ENCODE data around the gene LCN12. TPM values are rescaled to one million over a fixed set of nuclear protein-coding genes. Genes with fewer than 3 reads are reported as not detected.

The LCN12 gene
- polyA plus RNA-seq, 3 donors from 2014 or later: not detected

Other genes with a start within 250 kb of the LCN12 start
- gene DIPK1B, start 239.7 kb upstream of the LCN12 start, polyA plus RNA-seq: under 1 TPM in 1 of 3 donors, not detected in 2; 0.19 TPM
- gene LCN10, start 209.3 kb upstream of the LCN12 start, polyA plus RNA-seq: not detected
- gene LCN6, start 203.7 kb upstream of the LCN12 start, polyA plus RNA-seq: not detected
- under 1 TPM in 1 of 3 donors, not detected in 2; 0.62 TPM for gene LCN8, start 194.0 kb upstream of the LCN12 start, polyA plus RNA-seq
- gene LCN15, start 187.8 kb upstream of the LCN12 start, polyA plus RNA-seq: not detected
- gene TMEM141, start 160.9 kb upstream of the LCN12 start, polyA plus RNA-seq: 10 to 100 TPM; 61.2 to 83.3 (median 62.1) TPM
- under 1 TPM; 0.37 to 0.46 (median 0.40) TPM for gene CCDC183, start 155.9 kb upstream of the LCN12 start, polyA plus RNA-seq
- 10 to 100 TPM in 2 of 3 donors, 1 to 10 TPM in 1; 5.4 to 24.6 (median 11.0) TPM for gene RABL6, start 144.3 kb upstream of the LCN12 start, polyA plus RNA-seq
- under 1 TPM; 0.09 to 1.00 (median 0.82) TPM for gene AJM1, start 109.8 kb upstream of the LCN12 start, polyA plus RNA-seq
- 100 to 1,000 TPM; 127 to 212 (median 166) TPM for gene PHPT1, start 102.9 kb upstream of the LCN12 start, polyA plus RNA-seq
- gene MAMDC4, start 99.9 kb upstream of the LCN12 start, polyA plus RNA-seq: under 1 TPM in 1 of 3 donors, not detected in 2; 0.19 TPM
- 100 to 1,000 TPM; 309 to 463 (median 411) TPM for gene EDF1, start 86.0 kb upstream of the LCN12 start, polyA plus RNA-seq
- 10 to 100 TPM in 2 of 3 donors, 1 to 10 TPM in 1; 7.6 to 32.7 (median 11.0) TPM for gene TRAF2, start 65.8 kb upstream of the LCN12 start, polyA plus RNA-seq
- gene FBXW5, start 7.5 kb upstream of the LCN12 start, polyA plus RNA-seq: 100 to 1,000 TPM; 120 to 211 (median 120) TPM
- gene C8G, start 7.0 kb upstream of the LCN12 start, polyA plus RNA-seq: 1 to 10 TPM; 1.7 to 5.1 (median 2.1) TPM
- gene PTGDS, start 25.2 kb downstream of the LCN12 start, polyA plus RNA-seq: 100 to 1,000 TPM in 2 of 3 donors, 10 to 100 TPM in 1; 93.2 to 201 (median 164) TPM
- gene LCNL1, start 30.7 kb downstream of the LCN12 start, polyA plus RNA-seq: not detected
- 100 to 1,000 TPM; 135 to 207 (median 182) TPM for gene PAXX, start 40.1 kb downstream of the LCN12 start, polyA plus RNA-seq
- 100 to 1,000 TPM; 673 to 911 (median 762) TPM for gene CLIC3, start 44.3 kb downstream of the LCN12 start, polyA plus RNA-seq
- 10 to 100 TPM in 1 of 3 donors, 1 to 10 TPM in 2; 2.2 to 34.5 (median 6.3) TPM for gene ABCA2, start 76.0 kb downstream of the LCN12 start, polyA plus RNA-seq
- 10 to 100 TPM; 20.6 to 33.0 (median 25.6) TPM for gene FUT7, start 79.8 kb downstream of the LCN12 start, polyA plus RNA-seq
- gene NPDC1, start 93.9 kb downstream of the LCN12 start, polyA plus RNA-seq: 1 to 10 TPM in 2 of 3 donors, under 1 TPM in 1; 0.36 to 1.4 (median 1.1) TPM
- gene ENTPD2, start 101.8 kb downstream of the LCN12 start, polyA plus RNA-seq: not detected
- under 1 TPM; 0.06 to 0.95 (median 0.39) TPM for gene SAPCD2, start 118.3 kb downstream of the LCN12 start, polyA plus RNA-seq
- gene UAP1L1, start 125.2 kb downstream of the LCN12 start, polyA plus RNA-seq: 1 to 10 TPM; 1.3 to 1.4 (median 1.4) TPM
- 10 to 100 TPM; 59.7 to 71.8 (median 66.1) TPM for gene MAN1B1, start 134.7 kb downstream of the LCN12 start, polyA plus RNA-seq
- gene DPP7, start 162.5 kb downstream of the LCN12 start, polyA plus RNA-seq: 100 to 1,000 TPM; 136 to 176 (median 168) TPM
- gene GRIN1, start 186.9 kb downstream of the LCN12 start, polyA plus RNA-seq: not detected
- 1 to 10 TPM in 1 of 3 donors, under 1 TPM in 1, not detected in 1; 0.22 to 2.1 TPM for gene LRRC26, start 217.8 kb downstream of the LCN12 start, polyA plus RNA-seq
- gene TMEM210, start 219.8 kb downstream of the LCN12 start, polyA plus RNA-seq: not detected
- 1 to 10 TPM; 4.2 to 7.0 (median 5.3) TPM for gene ANAPC2, start 236.3 kb downstream of the LCN12 start, polyA plus RNA-seq
- gene SSNA1, start 236.4 kb downstream of the LCN12 start, polyA plus RNA-seq: 100 to 1,000 TPM; 164 to 191 (median 181) TPM
- 1 to 10 TPM in 1 of 3 donors, under 1 TPM in 2; 0.11 to 1.1 (median 0.60) TPM for gene TPRN, start 248.5 kb downstream of the LCN12 start, polyA plus RNA-seq

Data from immature natural killer cell (primary cell).